Neuronal stem cell (in vitro differentiated cells): ENCODE results near the gene DLG1.

Experiments
- DNase-seq: peaks from one replicate; pipeline ENCODE4 v3.0.0-alpha.2; 2013; ENCODE audit warnings: low spot score
- H2AFZ ChIP-seq: one replicate; pipeline ENCODE4 v1.6.1; 2013; ENCODE audit warnings: mild to moderate bottlenecking, low read length, inconsistent platforms
- H2AK5ac ChIP-seq: 2 replicates; pipeline ENCODE4 v1.6.1; 2013; ENCODE audit warnings: low read depth, mild to moderate bottlenecking, inconsistent platforms, low read length, moderate library complexity, mixed read lengths
- H2BK120ac ChIP-seq: 2 replicates; pipeline ENCODE4 v1.6.1; 2013; ENCODE audit warnings: low read depth, mild to moderate bottlenecking, inconsistent platforms, low read length, moderate library complexity, mixed read lengths
- H2BK12ac ChIP-seq: one replicate; pipeline ENCODE4 v1.6.1; 2013; ENCODE audit warnings: low read length, inconsistent platforms
- H2BK15ac ChIP-seq: 2 replicates; pipeline ENCODE4 v1.6.1; 2013; ENCODE audit warnings: mild to moderate bottlenecking, low read length, inconsistent platforms, mixed read lengths
- H2BK5ac ChIP-seq: one replicate; pipeline ENCODE4 v1.6.1; 2013; ENCODE audit warnings: inconsistent platforms, mild to moderate bottlenecking, low read length, moderate library complexity
- H3K14ac ChIP-seq: one replicate; pipeline ENCODE4 v1.6.1; 2013; ENCODE audit warnings: low read length, inconsistent platforms
- H3K18ac ChIP-seq: 2 replicates; pipeline ENCODE4 v1.6.1; 2013; ENCODE audit warnings: low read length, inconsistent platforms
- H3K23ac ChIP-seq: 2 replicates; pipeline ENCODE4 v1.6.1; 2013; ENCODE audit warnings: low read depth, mild to moderate bottlenecking, mixed read lengths, low read length, inconsistent platforms; ENCODE audit not compliant: poor library complexity
- H3K27ac ChIP-seq: replicated peaks from 3 replicates; pipeline ENCODE4 v1.5.1; 2013; ENCODE audit warnings: low read length, inconsistent platforms
- H3K27me3 ChIP-seq, 3 experiments: 2 replicates each; pipeline ENCODE4 v1.6.1; 2013; ENCODE audit warnings: low read length in 3 of 3, mild to moderate bottlenecking in 2 of 3, inconsistent platforms in 1 of 3, low read depth in 1 of 3, mixed read lengths in 1 of 3, moderate library complexity in 1 of 3; ENCODE audit not compliant: control insufficient read depth in 3 of 3, insufficient read depth in 3 of 3
- H3K36me3 ChIP-seq, 2 donors: replicated peaks in 1 of 2; 2 replicates each; pipeline ENCODE4 v1.6.1; 2013; ENCODE audit warnings: low read length in 2 of 2; ENCODE audit not compliant: control insufficient read depth in 2 of 2, insufficient read depth in 2 of 2
- H3K4ac ChIP-seq: 2 replicates; pipeline ENCODE4 v1.6.1; 2013; ENCODE audit warnings: inconsistent platforms, mild to moderate bottlenecking, low read length, moderate library complexity
- H3K4me1 ChIP-seq, 2 donors: 1 replicate in 1 of 2; 2 replicates in 1 of 2; pipeline ENCODE4 v1.6.1; 2013; ENCODE audit warnings: low read length in 2 of 2, low read depth in 1 of 2; ENCODE audit not compliant: control insufficient read depth in 2 of 2, insufficient read depth in 1 of 2
- H3K4me2 ChIP-seq: one replicate; pipeline ENCODE4 v1.6.1; 2013; ENCODE audit warnings: mild to moderate bottlenecking, low read length, inconsistent platforms; ENCODE audit not compliant: insufficient read depth, poor library complexity, severe bottlenecking
- H3K4me3 ChIP-seq, 2 donors: 2 replicates each; pipeline ENCODE4 v1.5.1; 2013; ENCODE audit warnings: low read length in 2 of 2, mild to moderate bottlenecking in 2 of 2, inconsistent platforms in 1 of 2, moderate library complexity in 1 of 2
- H3K79me1 ChIP-seq: one replicate; pipeline ENCODE4 v1.6.1; 2013; ENCODE audit warnings: low read depth, mild to moderate bottlenecking, inconsistent platforms, low read length, moderate library complexity
- H3K9ac ChIP-seq: one replicate; pipeline ENCODE4 v1.6.1; 2013; ENCODE audit warnings: mild to moderate bottlenecking, low read depth, low read length, inconsistent platforms; ENCODE audit not compliant: poor library complexity
- H3K9me3 ChIP-seq, 2 donors: replicated peaks in 1 of 2; 2 replicates each; pipeline versions ENCODE3 to v1.6.1; 2013; ENCODE audit warnings: low read length in 2 of 2, mild to moderate bottlenecking in 2 of 2, inconsistent platforms in 1 of 2, low read depth in 1 of 2, mixed read lengths in 1 of 2, moderate library complexity in 1 of 2; ENCODE audit not compliant: control insufficient read depth in 2 of 2, insufficient read depth in 1 of 2
- H4K8ac ChIP-seq: one replicate; pipeline ENCODE4 v1.6.1; 2013; ENCODE audit warnings: low read depth, mild to moderate bottlenecking, inconsistent platforms, low read length, moderate library complexity
- H4K91ac ChIP-seq: one replicate; pipeline ENCODE4 v1.6.1; 2013; ENCODE audit warnings: low read length, low read depth, mild to moderate bottlenecking, inconsistent platforms; ENCODE audit not compliant: poor library complexity
- WGBS, 2 donors: extraction: QIAGEN DNeasy Blood & Tissue Kit; methylation state at CpG; one replicate each; pipeline ENCODE4 v1.1.7; 2013; ENCODE audit warnings: missing lambda C conversion rate in 2 of 2, mixed read lengths in 1 of 2; ENCODE audit not compliant: insufficient read length in 2 of 2, insufficient replicate concordance in 1 of 2; ENCODE audit errors: extremely low coverage in 2 of 2; 5-methylcytosine and 5-hydroxymethylcytosine counted together

DLG1 gene

DNA sequence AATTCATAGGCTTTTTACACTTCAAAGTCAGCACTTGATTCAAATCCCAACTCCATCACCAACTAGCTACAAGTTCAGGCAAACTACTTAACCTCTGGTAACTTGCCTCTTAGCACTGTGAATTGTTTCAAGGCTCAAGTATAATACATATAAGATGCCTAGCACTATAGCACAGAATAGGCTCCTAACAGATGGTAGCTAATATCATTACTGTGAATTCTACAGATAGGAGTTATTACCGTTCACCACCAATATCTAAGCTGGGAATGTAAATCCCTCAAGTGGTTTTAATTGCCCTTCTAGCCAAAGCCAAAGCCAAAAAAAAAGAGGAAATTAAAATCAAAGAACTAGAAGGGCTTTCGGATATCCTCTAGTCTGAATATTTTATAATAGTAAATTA lies 15.4 kb downstream of the DLG1 start:
- no peak overlapping the region for H3K4me3 ChIP-seq
- H2BK15ac ChIP-seq: no peak overlapping the region
- H3K79me1 ChIP-seq: peaks cover 4% of the 10 kb centered on the region
- no peak overlapping the region for H3K23ac ChIP-seq
- DNase-seq: no peak
- no peak overlapping the region for H2AK5ac ChIP-seq
- H2BK12ac ChIP-seq: no peak overlapping the region
- H3K4me2 ChIP-seq: no peak overlapping the region
- H3K36me3 ChIP-seq: peaks cover 18 to 99% of the 10 kb centered on the region in 2 donors
- H4K8ac ChIP-seq: no peak overlapping the region
- no peak overlapping the region for H3K27ac ChIP-seq
- H3K4ac ChIP-seq: no peak overlapping the region
- no CpG with 5 or more reads among the region's 2 CpGs for WGBS, 2 donors
- no peak overlapping the region for H3K18ac ChIP-seq
- no peak overlapping the region for H2BK5ac ChIP-seq
- no peak overlapping the region for H2BK120ac ChIP-seq
- H3K9me3 ChIP-seq: peaks cover 6 to 45% of the 10 kb centered on the region in 2 donors
- H4K91ac ChIP-seq: no peak overlapping the region
- H3K27me3 ChIP-seq: no peaks in the 10 kb centered on the region
- H3K4me1 ChIP-seq: no peaks in the 10 kb centered on the region
- no peak overlapping the region for H2AFZ ChIP-seq
- H3K9ac ChIP-seq: no peak overlapping the region
- H3K14ac ChIP-seq: no peak overlapping the region

DNA sequence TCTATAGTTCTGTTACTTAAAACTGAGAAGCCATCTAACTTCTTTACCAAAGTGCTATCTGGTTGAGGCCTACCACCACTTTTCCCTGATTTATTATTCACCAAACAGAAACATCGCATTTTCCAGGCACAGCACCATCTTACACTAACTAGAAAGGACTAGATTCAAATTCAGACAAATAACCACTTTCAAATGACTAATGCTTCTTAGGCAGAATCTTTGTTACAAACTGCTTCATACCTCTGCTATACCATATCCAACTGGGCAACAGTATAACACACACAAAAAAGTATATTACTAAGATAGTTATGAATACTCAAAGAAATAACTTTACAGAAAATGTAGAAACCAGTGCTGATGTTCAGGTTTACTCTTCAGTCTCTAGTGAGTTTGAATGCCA lies 16.6 kb downstream of the DLG1 start:
- WGBS, 2 donors: no CpG with 5 or more reads among the region's 1 CpG
- H3K9ac ChIP-seq: no peak overlapping the region
- no peak overlapping the region for H2BK12ac ChIP-seq
- H3K4me1 ChIP-seq: no peaks in the 10 kb centered on the region
- no peak overlapping the region for H3K18ac ChIP-seq
- H3K4me2 ChIP-seq: no peak overlapping the region
- H4K91ac ChIP-seq: no peak overlapping the region
- H3K79me1 ChIP-seq: peaks cover 6% of the 10 kb centered on the region
- peaks cover 6 to 46% of the 10 kb centered on the region in 2 donors for H3K9me3 ChIP-seq
- H2BK120ac ChIP-seq: no peak overlapping the region
- no peak overlapping the region for H3K4me3 ChIP-seq
- no peak overlapping the region for H4K8ac ChIP-seq
- H3K27me3 ChIP-seq: no peaks in the 10 kb centered on the region
- no peak overlapping the region for H2AK5ac ChIP-seq
- H2BK15ac ChIP-seq: no peak overlapping the region
- H3K23ac ChIP-seq: no peak overlapping the region
- H2BK5ac ChIP-seq: no peak overlapping the region
- H2AFZ ChIP-seq: no peak overlapping the region
- no peak overlapping the region for H3K4ac ChIP-seq
- H3K14ac ChIP-seq: no peak overlapping the region
- DNase-seq: no peak
- H3K27ac ChIP-seq: no peak overlapping the region
- H3K36me3 ChIP-seq: peaks cover 17 to 99% of the 10 kb centered on the region in 2 donors

DNA sequence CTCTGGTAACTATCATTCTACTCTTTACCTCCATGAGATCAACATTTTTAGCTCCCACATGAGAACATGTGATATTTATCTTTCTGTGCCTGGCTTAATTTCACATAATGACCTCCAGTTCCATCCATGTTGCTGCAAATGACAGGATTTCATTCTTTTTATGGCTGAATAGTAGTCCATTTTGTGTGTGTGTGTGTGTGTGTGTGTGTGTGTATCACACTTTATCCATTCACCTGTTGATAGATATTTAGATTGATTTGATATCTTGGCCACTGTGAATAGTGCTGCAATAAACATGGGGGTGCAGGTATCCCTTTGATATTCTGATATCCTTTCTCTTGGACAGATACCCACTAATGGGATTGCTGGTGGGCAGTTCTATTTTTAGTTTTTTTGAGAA lies 18.3 kb downstream of the DLG1 start:
- no peaks in the 10 kb centered on the region for H3K27me3 ChIP-seq
- H2AK5ac ChIP-seq: no peak overlapping the region
- peaks cover 12 to 98% of the 10 kb centered on the region in 2 donors for H3K36me3 ChIP-seq
- H2BK15ac ChIP-seq: no peak overlapping the region
- peaks cover 0 to 29% of the 10 kb centered on the region in 2 donors for H3K9me3 ChIP-seq
- H3K9ac ChIP-seq: no peak overlapping the region
- H3K27ac ChIP-seq: no peak overlapping the region
- H3K79me1 ChIP-seq: peaks cover 5% of the 10 kb centered on the region
- H2BK5ac ChIP-seq: no peak overlapping the region
- H4K8ac ChIP-seq: no peak overlapping the region
- H4K91ac ChIP-seq: no peak overlapping the region
- H3K4me2 ChIP-seq: no peak overlapping the region
- no peak overlapping the region for H3K14ac ChIP-seq
- H3K4me1 ChIP-seq: no peaks in the 10 kb centered on the region
- no peak overlapping the region for H2BK120ac ChIP-seq
- no peak overlapping the region for H3K23ac ChIP-seq
- DNase-seq: no peak
- H2AFZ ChIP-seq: no peak overlapping the region
- no peak overlapping the region for H3K18ac ChIP-seq
- no peak overlapping the region for H3K4ac ChIP-seq
- H2BK12ac ChIP-seq: no peak overlapping the region
- H3K4me3 ChIP-seq: no peak overlapping the region

DNA sequence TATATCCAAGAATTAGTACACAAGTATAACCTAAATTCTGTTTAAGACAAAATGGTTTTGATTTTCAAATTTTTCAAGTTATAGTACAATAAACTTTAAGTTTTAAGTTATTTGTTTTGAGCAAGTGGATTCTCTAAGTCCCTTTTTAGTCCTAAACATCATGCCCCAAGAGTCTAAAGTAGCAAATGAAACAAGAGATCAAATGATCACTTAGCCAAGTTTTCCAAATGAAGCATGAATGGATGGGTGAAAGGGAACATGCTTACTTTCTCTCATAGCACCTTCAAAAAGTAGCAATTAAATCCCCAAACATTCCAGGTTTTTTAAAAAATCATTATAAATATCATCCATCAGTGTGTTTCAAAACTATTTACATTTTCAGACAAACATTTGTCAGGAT lies 19.5 kb downstream of the DLG1 start:
- Histone ChIP-seq H3K4ac (no peak overlapping the region), H3K14ac (no peak overlapping the region), H3K4me3 (no peak overlapping the region), H3K9ac (no peak overlapping the region), H4K8ac (no peak overlapping the region), H3K27ac (no peak overlapping the region), H2AK5ac (no peak overlapping the region), H3K4me1 (no peaks in the 10 kb centered on the region), H3K4me2 (no peak overlapping the region), H3K9me3 (peaks cover 0 to 21% of the 10 kb centered on the region in 2 donors), H3K27me3 (no peaks in the 10 kb centered on the region), H4K91ac (no peak overlapping the region), H2BK5ac (no peak overlapping the region), H2BK15ac (no peak overlapping the region), H3K79me1 (peaks cover 3% of the 10 kb centered on the region), H2BK12ac (no peak overlapping the region), H3K36me3 (peaks cover 12 to 93% of the 10 kb centered on the region in 2 donors), H2BK120ac (no peak overlapping the region), H3K23ac (no peak overlapping the region), H3K18ac (no peak overlapping the region), H2AFZ (no peak overlapping the region)
- DNase-seq: no peak
